ENCODE results near the gene PAFAH1B2. TPM values are rescaled to one million over a fixed set of nuclear protein-coding genes. Genes with fewer than 3 reads are reported as not detected.
A peak's percentile ranks its signal among the peaks of the same experiment; 100 is the strongest.

PAFAH1B2 gene
- total and polyA plus RNA-seq, 10 of the 15 experiments (the other 5 are each of a cell fraction or from before 2014, with no cell fraction given), result 17.6 to 64.8 (median 47.6) TPM

- Histone ChIP-seq H2AFZ (ENCODE audit: control insufficient read depth, low read depth, low read length) (no peak overlapping the region), H3K9ac (ENCODE audit: control insufficient read depth, insufficient read depth, low read length) (no peak overlapping the region), H3K4me2 (ENCODE audit: control insufficient read depth, insufficient read depth) (no peak overlapping the region), H3K27me3 (replicated peaks in 1 of 2; ENCODE audit: control insufficient read depth in 2 of 2, insufficient read depth in 2 of 2, low read length in 1 of 2) (no peaks in the 10 kb centered on the region), H4K20me1 (ENCODE audit: control insufficient read depth, insufficient read depth) (no peaks in the 10 kb centered on the region), H3K36me3 (ENCODE audit: control insufficient read depth in 2 of 2, insufficient read depth in 2 of 2, low read length in 1 of 2) (peaks cover 23 to 42% of the 10 kb centered on the region in 2 experiments), H3K4me3 (no peak overlapping the region), H3K79me2 (ENCODE audit: control insufficient read depth, insufficient read depth, low read length) (no peaks in the 10 kb centered on the region), H3K27ac (ENCODE audit: control insufficient read depth, insufficient read depth) (no peak overlapping the region), H3K4me1 (ENCODE audit: control insufficient read depth, insufficient read depth, low read length) (no peaks in the 10 kb centered on the region; the same call in 1 of the 2 replicates), H3K9me3 (replicated peaks; ENCODE audit: control insufficient read depth, insufficient read depth, low read length) (no peaks in the 10 kb centered on the region)
- POLR2A ChIA-PET, result interaction anchor here (1.4 kb wide), 1 partner anchor 37 kb away, joined by 5 read pairs; no protein-coding TSS in a partner anchor
- FAIRE-seq (no peak), DNase-seq (ENCODE audit: low read depth, low spot score) (no peak), ATAC-seq (no peak)
- RAD21 ChIA-PET (ENCODE audit: unreplicated experiment), result no interaction called here
- WGBS (ENCODE audit: insufficient coverage, insufficient replicate concordance, low lambda C conversion rate, missing lambda C conversion rate), result 97% methylated on average over 11 of the region's 11 CpGs
- intact Hi-C loops (cut with micrococcal nuclease; ENCODE audit: unreplicated experiment) (no loop called here), in situ Hi-C loops (cut with MboI) (no loop called here)
- SMC1A ChIA-PET (ENCODE audit: uncharacterized antibody, unreplicated experiment), result no interaction called here
- TF ChIP-seq NFYB (IDR thresholded peaks at IDR 0.05; ENCODE audit: insufficient read depth, low read depth, low read length) (no peak), CBX3 (IDR thresholded peaks at IDR 0.05; ENCODE audit: borderline replicate concordance, low read depth) (no peak), YY1 (IDR thresholded peaks at IDR 0.05; ENCODE audit: low read depth, low read length) (no peak), PAX5 (IDR thresholded peaks at IDR 0.05; ENCODE audit: borderline replicate concordance, low read depth, low read length) (no peak), STAT3 (IDR thresholded peaks at IDR 0.05; ENCODE audit: low read depth, low read length) (no peak), CUX1 (IDR thresholded peaks at IDR 0.05; ENCODE audit: insufficient replicate concordance, low read depth, low read length) (no peak), NFYA (IDR thresholded peaks at IDR 0.05; ENCODE audit: borderline replicate concordance, low read depth, low read length) (no peak), GABPA (IDR thresholded peaks at IDR 0.05; ENCODE audit: low read depth) (no peak), SRF (IDR thresholded peaks at IDR 0.05; ENCODE audit: low read depth in 2 of 2, low read length in 2 of 2) (no peak), HCFC1 (IDR thresholded peaks at IDR 0.05; ENCODE audit: low read length) (no peak), EGR1 (IDR thresholded peaks at IDR 0.05; ENCODE audit: borderline replicate concordance in 1 of 2, low read depth in 2 of 2, low read length in 2 of 2) (no peak), MEF2B (IDR thresholded peaks at IDR 0.05; ENCODE audit: partially characterized antibody, poor library complexity, severe bottlenecking) (no peak), KDM1A (IDR thresholded peaks at IDR 0.05; ENCODE audit: borderline replicate concordance) (no peak), ZNF622 (IDR thresholded peaks at IDR 0.05) (no peak), DPF2 (IDR thresholded peaks at IDR 0.05) (no peak), TCF3 (IDR thresholded peaks at IDR 0.05; ENCODE audit: borderline replicate concordance, insufficient read depth, low read depth, low read length) (no peak)
- TSS peak; percentile 15 for BruUV-seq (replicated peaks)
- CTCF ChIA-PET, result interaction anchor here (1.3 to 17.3 kb wide), 3 partner anchors 9 to 382 kb away, joined by 3 to 422 read pairs (median 4); partner anchors contain the start of gene SIDT2
These were observed 73.3 kb downstream of the PAFAH1B2 start for GRCh38 chr11:117217141-117218084.
